Testis (tissue), 2 donors: Measurements from ENCODE around the gene SYF2.

Source experiments
- POLR2A ChIP-seq: fragments of 450-650 bp; IDR thresholded peaks from one replicate; pipeline ENCODE4 v1.6.1; 2017; ENCODE audit warnings: antibody characterized with exemption, mild to moderate bottlenecking, moderate library complexity
- TF ChIP-seq, protein P1 (sequence below), 3 experiments: fragments of 450-650 bp in 2 of 3; fragments of 200-600 bp in 1 of 3; sonication (generic) in 1 of 3; IDR thresholded peaks; one replicate each; pipeline ENCODE4 v1.5.1; 2016 to 2019; ENCODE audit warnings: antibody characterized with exemption in 3 of 3, mild to moderate bottlenecking in 2 of 3, moderate library complexity in 1 of 3

DNA sequence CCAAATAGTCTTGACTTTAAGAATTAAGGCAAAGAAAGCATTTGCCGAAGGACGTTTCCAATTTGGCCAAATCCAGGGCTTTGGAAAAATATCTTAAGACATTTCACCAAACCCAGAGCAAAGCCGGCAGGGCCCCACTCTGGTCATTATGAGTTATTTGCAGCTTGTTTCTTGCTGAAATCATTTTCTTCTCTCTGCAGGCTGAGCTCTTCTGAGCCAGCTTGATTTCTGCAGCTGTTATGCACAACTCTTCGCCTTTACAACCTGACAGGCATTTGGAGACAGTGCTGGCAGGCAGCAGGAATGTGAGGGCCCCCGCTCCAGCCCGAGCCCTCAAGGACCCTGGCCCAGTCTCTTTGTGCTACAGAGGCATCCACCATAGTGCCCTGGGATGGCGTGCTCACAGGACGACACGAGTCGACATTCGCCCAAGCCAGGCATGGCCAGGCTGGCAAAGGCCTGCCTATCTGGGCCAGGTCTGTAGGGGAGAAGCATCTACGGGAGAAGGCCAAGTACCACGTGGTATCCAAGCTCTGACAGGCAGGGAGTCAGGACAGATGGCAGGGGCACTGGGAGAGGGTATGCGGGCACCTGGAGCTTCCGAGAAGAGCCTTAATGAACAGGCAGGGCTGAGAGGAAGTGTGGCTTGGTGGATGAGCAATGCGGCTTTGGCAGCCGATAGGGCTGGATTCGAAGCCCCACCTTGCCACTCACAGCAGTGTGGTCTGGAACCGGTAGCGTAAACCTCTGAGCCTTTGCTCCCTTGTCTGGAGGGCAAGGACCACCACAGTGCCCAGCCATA, 32.3 kb downstream of the SYF2 start:
- TF ChIP-seq, protein P1, sequence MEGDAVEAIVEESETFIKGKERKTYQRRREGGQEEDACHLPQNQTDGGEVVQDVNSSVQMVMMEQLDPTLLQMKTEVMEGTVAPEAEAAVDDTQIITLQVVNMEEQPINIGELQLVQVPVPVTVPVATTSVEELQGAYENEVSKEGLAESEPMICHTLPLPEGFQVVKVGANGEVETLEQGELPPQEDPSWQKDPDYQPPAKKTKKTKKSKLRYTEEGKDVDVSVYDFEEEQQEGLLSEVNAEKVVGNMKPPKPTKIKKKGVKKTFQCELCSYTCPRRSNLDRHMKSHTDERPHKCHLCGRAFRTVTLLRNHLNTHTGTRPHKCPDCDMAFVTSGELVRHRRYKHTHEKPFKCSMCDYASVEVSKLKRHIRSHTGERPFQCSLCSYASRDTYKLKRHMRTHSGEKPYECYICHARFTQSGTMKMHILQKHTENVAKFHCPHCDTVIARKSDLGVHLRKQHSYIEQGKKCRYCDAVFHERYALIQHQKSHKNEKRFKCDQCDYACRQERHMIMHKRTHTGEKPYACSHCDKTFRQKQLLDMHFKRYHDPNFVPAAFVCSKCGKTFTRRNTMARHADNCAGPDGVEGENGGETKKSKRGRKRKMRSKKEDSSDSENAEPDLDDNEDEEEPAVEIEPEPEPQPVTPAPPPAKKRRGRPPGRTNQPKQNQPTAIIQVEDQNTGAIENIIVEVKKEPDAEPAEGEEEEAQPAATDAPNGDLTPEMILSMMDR (IDR thresholded peaks at IDR 0.05) = no peak
- no peak for TF ChIP-seq POLR2A
